SK-N-MC (cell line): ENCODE data around the gene GABBR2.

Source experiments
- EZH2 ChIP-seq: fragments of 200-600 bp; sonication (generic); IDR thresholded peaks from one replicate; pipeline ENCODE4 v1.6.1; 2017; ENCODE audit warnings: antibody characterized with exemption
- FOXP2 ChIP-seq: optimal IDR thresholded peaks from 2 replicates; pipeline ENCODE3; 2011; ENCODE audit warnings: mild to moderate bottlenecking, moderate library complexity; ENCODE audit not compliant: insufficient read depth; ENCODE audit errors: extremely low read length, control extremely low read depth

DNA sequence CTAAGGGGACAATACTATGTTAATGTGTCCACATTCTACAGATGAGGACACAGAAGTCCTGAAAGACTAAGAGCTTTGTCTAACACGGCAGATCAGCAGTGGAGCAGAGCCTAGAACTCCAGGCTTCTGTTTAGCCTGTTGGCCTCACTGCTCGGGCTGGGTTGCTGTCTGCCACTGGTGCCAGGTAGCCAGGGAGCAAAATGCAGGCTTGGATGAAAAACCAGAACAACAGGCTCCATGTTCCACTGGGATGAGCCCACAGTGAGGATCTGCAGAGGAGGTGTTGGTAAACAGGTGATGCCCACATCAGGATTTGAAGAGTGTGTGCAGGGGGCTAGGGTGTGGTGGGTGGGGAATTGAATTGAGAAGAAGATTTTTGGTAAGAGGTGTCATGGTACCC lies 339.3 kb downstream of the GABBR2 start:
- no peak for TF ChIP-seq EZH2
- TF ChIP-seq FOXP2 = no peak
